H1 (cell line): ENCODE results near the gene CD4. TPM values are rescaled to one million over a fixed set of nuclear protein-coding genes. Genes with fewer than 3 reads are reported as not detected.

Experiments used
- CBX8 ChIP-seq: fragments of 300-800, 300-1000 bp; sonication (generic); IDR thresholded peaks from 2 replicates; pipeline ENCODE4 v1.7.1; 2016; ENCODE audit warnings: low read depth, low read length, borderline replicate concordance
- CEBPB ChIP-seq: IDR thresholded peaks from 2 replicates; pipeline ENCODE4 v1.6.1; 2012; ENCODE audit warnings: low read depth, low read length
- CHD1 ChIP-seq: IDR thresholded peaks from 2 replicates; pipeline ENCODE4 v1.6.1; 2012; ENCODE audit warnings: low read depth, low read length, improper control_type of control experiment
- CHD2 ChIP-seq: IDR thresholded peaks from 2 replicates; pipeline ENCODE4 v1.6.1; 2012; ENCODE audit warnings: low read length, improper control_type of control experiment
- E2F6 ChIP-seq: IDR thresholded peaks from 2 replicates; pipeline ENCODE4 v1.6.1; 2012; ENCODE audit warnings: inconsistent platforms
- EZH2 ChIP-seq: fragments of 200-600 bp; sonication (generic); IDR thresholded peaks from 2 replicates; pipeline ENCODE4 v1.7.1; 2012; ENCODE audit warnings: low read depth, mild to moderate bottlenecking, moderate library complexity, low read length, inconsistent platforms; ENCODE audit not compliant: severe bottlenecking
- GABPA ChIP-seq: IDR thresholded peaks from 2 replicates; pipeline ENCODE4 v1.6.1; 2011; ENCODE audit warnings: mild to moderate bottlenecking, low read length, moderate library complexity, borderline replicate concordance; ENCODE audit not compliant: insufficient read depth
- GTF2F1 ChIP-seq: IDR thresholded peaks from 2 replicates; pipeline ENCODE4 v1.6.1; 2012; ENCODE audit warnings: low read depth, low read length, improper control_type of control experiment, borderline replicate concordance
- KDM4A ChIP-seq: IDR thresholded peaks from one replicate; pipeline ENCODE4 v1.7.1; 2012; ENCODE audit warnings: low read depth, mild to moderate bottlenecking, moderate library complexity, low read length, inconsistent platforms; ENCODE audit not compliant: severe bottlenecking
- NANOG ChIP-seq: IDR thresholded peaks from 2 replicates; pipeline ENCODE4 v1.6.1; 2011; ENCODE audit warnings: low read length, low read depth, mild to moderate bottlenecking, inconsistent platforms; ENCODE audit not compliant: insufficient read depth, poor library complexity, severe bottlenecking
- NRF1 ChIP-seq: IDR thresholded peaks from 2 replicates; pipeline ENCODE4 v1.6.1; 2011; ENCODE audit warnings: mild to moderate bottlenecking, low read depth, low read length, improper control_type of control experiment
- PHF8 ChIP-seq: fragments of 200-600 bp; sonication (generic); conservative IDR thresholded peaks from 2 replicates; pipeline ENCODE4 v1.7.1; 2012; ENCODE audit warnings: low read depth, mild to moderate bottlenecking, inconsistent platforms, low read length, moderate library complexity
- POLR2A ChIP-seq, 2 experiments: IDR thresholded peaks; 1 replicate in 1 of 2; 2 replicates in 1 of 2; pipeline ENCODE4 v1.6.1; 2011; ENCODE audit warnings: low read depth in 2 of 2, low read length in 2 of 2, mild to moderate bottlenecking in 2 of 2; ENCODE audit errors: control extremely low read depth in 1 of 2
- POLR2AphosphoS5 ChIP-seq: IDR thresholded peaks from 2 replicates; pipeline ENCODE4 v1.6.1; 2011; ENCODE audit warnings: low read depth, low read length
- RAD21 ChIP-seq, 2 experiments: IDR thresholded peaks in 1 of 2; conservative IDR thresholded peaks in 1 of 2; 2 replicates each; pipeline ENCODE4 v1.6.1; 2011; ENCODE audit warnings: low read depth in 2 of 2, low read length in 2 of 2, improper control_type of control experiment in 1 of 2, inconsistent platforms in 1 of 2, mild to moderate bottlenecking in 1 of 2, moderate library complexity in 1 of 2
- RFX5 ChIP-seq: IDR thresholded peaks from 2 replicates; pipeline ENCODE4 v1.6.1; 2011; ENCODE audit warnings: low read depth, low read length, improper control_type of control experiment, borderline replicate concordance
- RNF2 ChIP-seq: fragments of 200-900, 300-1000 bp; sonication (generic); IDR thresholded peaks from 2 replicates; pipeline ENCODE4 v1.7.1; 2016; ENCODE audit warnings: borderline replicate concordance, low read depth, mild to moderate bottlenecking, antibody characterized with exemption, low read length; ENCODE audit not compliant: poor library complexity, severe bottlenecking; ENCODE audit errors: missing control alignments
- RXRA ChIP-seq: IDR thresholded peaks from 2 replicates; pipeline ENCODE4 v1.6.1; 2011; ENCODE audit warnings: low read depth, mild to moderate bottlenecking, low read length, moderate library complexity; ENCODE audit not compliant: insufficient read depth
- SAP30 ChIP-seq: fragments of 300-600 bp; sonication (generic); IDR thresholded peaks from 2 replicates; pipeline ENCODE4 v1.7.1; 2012; ENCODE audit warnings: low read length, moderate library complexity, mild to moderate bottlenecking, inconsistent platforms; ENCODE audit not compliant: insufficient read depth, insufficient replicate concordance
- SP2 ChIP-seq: IDR thresholded peaks from 2 replicates; pipeline ENCODE4 v1.6.1; 2012; ENCODE audit warnings: mild to moderate bottlenecking, low read length, inconsistent platforms
- TAF7 ChIP-seq: optimal IDR thresholded peaks from 2 replicates; pipeline ENCODE3; 2011; ENCODE audit warnings: low read depth, mild to moderate bottlenecking, inconsistent platforms, low read length, moderate library complexity, borderline replicate concordance
- TEAD4 ChIP-seq: IDR thresholded peaks from 2 replicates; pipeline ENCODE4 v1.6.1; 2012; ENCODE audit warnings: low read depth, low read length, inconsistent platforms, mixed read lengths
- YY1 ChIP-seq: IDR thresholded peaks from 2 replicates; pipeline ENCODE4 v1.6.1; 2011; ENCODE audit warnings: low read depth, mild to moderate bottlenecking, low read length
- ZNF274 ChIP-seq: IDR thresholded peaks from 2 replicates; pipeline ENCODE4 v1.7.0; 2012; ENCODE audit warnings: low read length, borderline replicate concordance; ENCODE audit errors: extremely low read depth
- polyA plus RNA-seq, 7 experiments: library from polyadenylated mRNA; depleted of rRNA in 3 of 7; stranded (reverse) in 5 of 7; unstranded in 2 of 7; fragments of >200 nt in 5 of 7; fragments of 200-250 nt in 2 of 7; gene quantifications; 1 replicate in 5 of 7; 2 replicates in 1 of 7; 4 replicates in 1 of 7; pipeline versions ENCODE4 v1.2.1 to v1.2.3, GENCODE V29; 2011 to 2013; ENCODE audit warnings: missing spikeins in 2 of 7, mixed read lengths in 2 of 7
- total RNA-seq: library from RNA; stranded (reverse); fragmentation: NEBNext Ultra II Directional; extraction: Animal tissue kit (Norgen Biotek cat#: 25700); gene quantifications from 2 replicates; pipeline ENCODE4 v1.2.1, GENCODE V29; 2021

The CD4 gene
- total and polyA plus RNA-seq, 2 of the 8 experiments (the other 6 are each of a cell fraction or from before 2014, with no cell fraction given) = 3.4 to 5.1 TPM

GRCh38 chr12:6825398-6826124, 36.2 kb downstream of the CD4 start (continued):
- TF ChIP-seq TAF7 (no peak), PHF8 (no peak), POLR2AphosphoS5 (no peak), TEAD4 (peak; percentile 90), SP2 (no peak), CBX8 (no peak), RXRA (no peak), SAP30 (no peak), CHD2 (no peak), RFX5 (no peak), NRF1 (no peak), EZH2 (no peak), KDM4A (peak; percentile 31), GTF2F1 (no peak), NANOG (no peak), GABPA (no peak), CHD1 (no peak), E2F6 (0 out of 2 replicates have a peak, but pooled peaks have one; percentile 6), RAD21 (IDR thresholded peaks at IDR 0.05 in 1 of 2, conservative IDR thresholded peaks at IDR 0.05 in 1 of 2; ENCODE audit: low read depth in 2 of 2, low read length in 2 of 2) (peak; percentile 88 to 93), POLR2A (IDR thresholded peaks at IDR 0.05; ENCODE audit: control extremely low read depth in 1 of 2, low read depth in 2 of 2, low read length in 2 of 2) (no peak), CEBPB (no peak), ZNF274 (no peak), YY1 (no peak), RNF2 (no peak)
